GM12874 (cell line): ENCODE measurements around the gene CNR1.

Experiments used
- CTCF ChIP-seq: IDR thresholded peaks from 2 replicates; pipeline ENCODE4 v1.5.1; 2011; ENCODE audit warnings: low read depth, mild to moderate bottlenecking, control low read depth, low read length, moderate library complexity; ENCODE audit not compliant: insufficient read depth

Gene CNR1

GRCh38 chr6:88163616-88164015 lies 2.5 kb downstream of the CNR1 start:
- no peak for TF ChIP-seq CTCF

GRCh38 chr6:88161940-88162339 lies 4.2 kb downstream of the CNR1 start:
- no peak for TF ChIP-seq CTCF

- no peak for TF ChIP-seq CTCF
Measured at GRCh38 chr6:88157106-88157505, 9.0 kb downstream of the CNR1 start.

GRCh38 chr6:88145298-88145963 lies 20.7 kb downstream of the CNR1 start:
- no peak for TF ChIP-seq CTCF

GRCh38 chr6:88144637-88145297 lies 21.4 kb downstream of the CNR1 start:
- no peak for TF ChIP-seq CTCF

- no peak for TF ChIP-seq CTCF
Measured at GRCh38 chr6:88143421-88144157, 22.6 kb downstream of the CNR1 start.

GRCh38 chr6:88142297-88142668 lies 23.9 kb downstream of the CNR1 start:
- TF ChIP-seq CTCF: no peak
